Omental fat pad (tissue), 4 donors: ENCODE data around the gene VAPA. TPM values are rescaled to one million over a fixed set of nuclear protein-coding genes. Genes with fewer than 3 reads are reported as not detected.
"Not testable (repeated sequence)": the region's sequence is repeated elsewhere in the genome, so short reads cannot be mapped to it uniquely, and the experiment has no call there.

Experiments
- ATAC-seq: fragments of 150-250 bp; one replicate; pipeline ENCODE4 v1.9.1; 2016; ENCODE audit warnings: mild to moderate bottlenecking, moderate library complexity; ENCODE audit not compliant: low FRiP score
- DNase-seq: peaks from one replicate; pipeline ENCODE4 v3.0.0-alpha.2; 2019; ENCODE audit warnings: low spot score
- CTCF ChIP-seq, 3 donors: fragments of 450-650 bp; IDR thresholded peaks; one replicate each; pipeline ENCODE4 v1.5.1; 2016 to 2017; ENCODE audit warnings: antibody characterized with exemption in 3 of 3, mild to moderate bottlenecking in 3 of 3, moderate library complexity in 2 of 3
- total RNA-seq, 4 donors: library from RNA; depleted of rRNA; stranded (reverse); fragments of >200 nt; gene quantifications; one replicate each; pipeline ENCODE4 v1.1.0, GENCODE V29; 2016

The VAPA gene
- total RNA-seq, 4 donors from 2014 or later = 173 to 345 (median 246) TPM

GRCh38 chr18:9885170-9886004 lies 28.4 kb upstream of the VAPA start, which contains the start of gene TXNDC2:
Gene TXNDC2, plus strand, starts transcription at chr18:9885973. Its CDS starts 708 bp downstream, at chr18:9886681.
- DNase-seq (no peak), ATAC-seq (no peak)
- TF ChIP-seq CTCF (IDR thresholded peaks at IDR 0.05) = no peak

GRCh38 chr18:9886005-9886348 lies 27.8 kb upstream of the VAPA start:
- no peak for TF ChIP-seq CTCF (IDR thresholded peaks at IDR 0.05)
- DNase-seq (no peak), ATAC-seq (no peak)

- ATAC-seq (no peak), DNase-seq (no peak)
- no peak for TF ChIP-seq CTCF (IDR thresholded peaks at IDR 0.05)
These were observed 25.8 kb upstream of the VAPA start for GRCh38 chr18:9887992-9888391.

- ATAC-seq = no peak
- TF ChIP-seq CTCF (IDR thresholded peaks at IDR 0.05) = no peak
- no peak for DNase-seq
These were observed 23.6 kb upstream of the VAPA start for GRCh38 chr18:9890196-9890595.

GRCh38 chr18:9890957-9891356 lies 22.9 kb upstream of the VAPA start:
- ATAC-seq (no peak), DNase-seq (no peak)
- no peak for TF ChIP-seq CTCF (IDR thresholded peaks at IDR 0.05)

- ATAC-seq, DNase-seq: not testable (repeated sequence)
These were observed 22.3 kb upstream of the VAPA start for GRCh38 chr18:9891515-9891914.

- ATAC-seq = no peak
- no peak for DNase-seq
- no peak for TF ChIP-seq CTCF (IDR thresholded peaks at IDR 0.05)
These were observed 19.3 kb upstream of the VAPA start for GRCh38 chr18:9894454-9895068.
